Spleen (tissue), 7 donors: ENCODE measurements around the gene TMEM273.

Experiments used
- POLR2AphosphoS5 ChIP-seq, 3 donors: sonication (generic); formaldehyde crosslinking; IDR thresholded peaks; one replicate each; pipeline ENCODE4 v1.5.1; 2017; ENCODE audit warnings: antibody characterized with exemption in 3 of 3
- TF ChIP-seq, protein P1 (sequence below), 11 experiments: fragments of 200-600 bp in 7 of 11; fragments of 450-650 bp in 4 of 11; sonication (generic) in 4 of 11; IDR thresholded peaks in 8 of 11; conservative IDR thresholded peaks in 3 of 11; 1 replicate in 7 of 11; 2 replicates in 4 of 11; pipeline versions ENCODE4 v1.4.0 to v1.8.0; 2016 to 2021; ENCODE audit warnings: antibody characterized with exemption in 11 of 11, inconsistent platforms in 4 of 11, mild to moderate bottlenecking in 1 of 11
- donor health status: DM: no; HTN: no; CAD: no; lungs with moderate emphysema.
- donor health status: DM: no; HTN: no; CAD: no.
- donor health status: DM: no; HTN: no; CAD: no.

DNA sequence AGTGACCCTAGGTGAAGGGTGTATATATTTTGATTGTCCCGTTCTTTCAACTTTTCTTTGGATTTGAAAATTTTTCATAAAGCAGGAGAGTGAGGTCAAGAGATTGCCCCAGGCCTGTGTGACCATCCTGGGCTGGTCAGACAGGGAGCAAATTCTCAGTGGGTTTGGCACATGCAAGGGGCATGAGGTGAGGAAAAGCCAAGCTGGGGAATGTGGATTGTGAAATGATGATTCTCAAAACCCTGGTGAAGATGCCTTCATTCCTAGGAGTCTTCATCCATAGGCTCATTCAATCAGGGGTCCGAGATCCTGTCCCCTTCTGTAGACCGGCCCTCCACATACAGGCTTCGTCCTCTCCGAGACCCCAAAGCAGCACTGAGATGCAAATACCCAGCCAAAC is 27.4 kb downstream of the TMEM273 start:
- TF ChIP-seq, protein P1, sequence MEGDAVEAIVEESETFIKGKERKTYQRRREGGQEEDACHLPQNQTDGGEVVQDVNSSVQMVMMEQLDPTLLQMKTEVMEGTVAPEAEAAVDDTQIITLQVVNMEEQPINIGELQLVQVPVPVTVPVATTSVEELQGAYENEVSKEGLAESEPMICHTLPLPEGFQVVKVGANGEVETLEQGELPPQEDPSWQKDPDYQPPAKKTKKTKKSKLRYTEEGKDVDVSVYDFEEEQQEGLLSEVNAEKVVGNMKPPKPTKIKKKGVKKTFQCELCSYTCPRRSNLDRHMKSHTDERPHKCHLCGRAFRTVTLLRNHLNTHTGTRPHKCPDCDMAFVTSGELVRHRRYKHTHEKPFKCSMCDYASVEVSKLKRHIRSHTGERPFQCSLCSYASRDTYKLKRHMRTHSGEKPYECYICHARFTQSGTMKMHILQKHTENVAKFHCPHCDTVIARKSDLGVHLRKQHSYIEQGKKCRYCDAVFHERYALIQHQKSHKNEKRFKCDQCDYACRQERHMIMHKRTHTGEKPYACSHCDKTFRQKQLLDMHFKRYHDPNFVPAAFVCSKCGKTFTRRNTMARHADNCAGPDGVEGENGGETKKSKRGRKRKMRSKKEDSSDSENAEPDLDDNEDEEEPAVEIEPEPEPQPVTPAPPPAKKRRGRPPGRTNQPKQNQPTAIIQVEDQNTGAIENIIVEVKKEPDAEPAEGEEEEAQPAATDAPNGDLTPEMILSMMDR (IDR thresholded peaks at IDR 0.05 in 8 of 11, conservative IDR thresholded peaks at IDR 0.05 in 3 of 11) = no peak
- TF ChIP-seq POLR2AphosphoS5 (IDR thresholded peaks at IDR 0.05) = no peak
